GM21447 (cell line): ENCODE results near the gene EVL.

ENCODE experiments used
- ATAC-seq: cut with Tn5 transposase; IDR thresholded peaks from one replicate; pipeline ENCODE4 v1.9.1; 2021; ENCODE audit not compliant: unreplicated experiment

The EVL gene

DNA sequence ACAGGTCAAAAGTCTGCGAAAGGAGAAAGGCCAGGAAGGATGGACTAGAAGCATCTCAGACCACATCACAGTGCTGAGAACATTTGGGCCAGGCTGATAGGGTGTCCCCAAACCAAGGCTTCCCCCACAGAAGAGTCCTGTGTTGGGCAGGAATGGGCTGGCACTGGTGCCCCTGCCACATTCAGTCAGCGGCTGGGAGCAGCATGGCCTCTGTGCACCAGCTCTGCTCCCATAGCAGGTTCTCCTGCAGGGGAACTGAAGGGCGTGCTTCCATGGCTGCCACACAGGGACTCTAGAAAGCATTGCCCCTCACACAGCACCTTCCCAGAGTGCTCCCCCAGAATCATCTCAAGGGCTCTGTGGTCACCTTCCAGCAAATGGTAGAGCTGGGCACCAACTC lies 17.5 kb downstream of the EVL start:
- ATAC-seq: no peak

DNA sequence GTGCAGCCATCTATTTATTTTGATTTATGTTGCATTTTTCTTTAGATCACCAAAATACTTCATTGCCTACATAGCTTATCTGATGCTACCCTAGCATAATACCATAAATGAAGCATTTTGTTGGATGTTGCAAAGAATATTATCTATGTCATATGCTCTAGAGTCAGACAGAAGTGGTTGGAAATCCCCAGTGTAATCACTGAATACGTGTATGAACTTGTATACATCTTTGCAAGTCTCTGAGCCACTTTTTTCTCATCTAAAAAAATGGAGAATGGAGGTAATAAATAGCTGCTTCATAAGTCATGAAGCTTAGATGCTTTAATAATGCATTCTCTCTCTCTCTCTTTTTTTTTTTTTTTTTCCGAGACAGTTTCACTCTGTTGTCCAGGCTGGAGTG lies 18.5 kb downstream of the EVL start:
- ATAC-seq: no peak

DNA sequence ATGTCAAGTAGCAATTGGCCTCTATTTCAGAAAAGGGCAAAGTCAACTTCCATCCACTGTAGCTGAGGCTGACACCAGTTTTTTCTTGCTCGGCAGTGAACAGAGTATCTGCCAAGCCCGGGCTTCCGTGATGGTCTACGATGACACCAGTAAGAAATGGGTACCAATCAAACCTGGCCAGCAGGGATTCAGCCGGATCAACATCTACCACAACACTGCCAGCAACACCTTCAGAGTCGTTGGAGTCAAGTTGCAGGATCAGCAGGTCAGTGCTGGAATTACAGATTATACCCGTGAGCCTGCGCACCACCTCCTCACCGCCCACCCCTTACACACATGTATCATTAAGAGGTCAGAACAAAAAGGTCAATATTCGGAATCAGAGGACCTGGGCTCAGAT lies 19.4 kb downstream of the EVL start:
- no peak for ATAC-seq

DNA sequence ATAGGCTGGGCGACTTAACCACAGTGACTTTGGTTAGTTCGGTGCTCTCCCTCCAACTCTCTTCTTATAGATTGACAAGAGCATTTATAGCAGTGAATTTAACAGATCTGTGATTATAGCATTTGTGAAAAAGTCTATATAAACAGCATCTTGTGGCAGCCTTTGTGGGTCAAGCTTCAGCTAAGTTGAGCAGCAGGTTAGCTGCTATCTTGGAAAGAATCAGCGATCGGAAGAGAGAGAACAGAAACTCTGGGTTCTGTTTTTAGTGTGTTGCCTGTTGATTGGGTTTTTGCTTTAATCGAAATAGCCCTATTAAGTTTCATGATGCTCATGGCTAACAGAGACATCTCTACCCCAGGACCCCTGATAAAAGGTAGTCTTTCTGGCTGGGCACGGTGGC lies 20.2 kb downstream of the EVL start:
- no peak for ATAC-seq

DNA sequence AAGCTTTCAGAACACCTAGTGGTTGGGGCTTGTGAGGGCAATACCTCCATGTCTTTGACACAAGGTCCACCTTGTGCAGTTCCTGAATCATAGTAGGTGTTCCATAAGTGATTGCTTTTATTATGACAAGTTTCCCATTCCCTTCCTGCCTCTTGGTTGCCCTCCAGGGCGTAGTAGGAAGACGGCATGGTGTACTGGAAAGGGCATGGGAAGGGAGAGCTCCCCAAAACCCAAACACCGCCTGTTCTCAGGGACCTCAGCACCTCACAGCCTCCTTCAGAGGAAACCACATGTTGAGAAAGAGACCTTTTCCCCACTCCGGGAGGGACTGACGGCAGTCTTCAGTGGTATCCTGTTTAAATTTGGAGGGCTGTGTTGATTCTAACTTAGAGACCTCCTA lies 21.1 kb downstream of the EVL start:
- ATAC-seq: no peak

DNA sequence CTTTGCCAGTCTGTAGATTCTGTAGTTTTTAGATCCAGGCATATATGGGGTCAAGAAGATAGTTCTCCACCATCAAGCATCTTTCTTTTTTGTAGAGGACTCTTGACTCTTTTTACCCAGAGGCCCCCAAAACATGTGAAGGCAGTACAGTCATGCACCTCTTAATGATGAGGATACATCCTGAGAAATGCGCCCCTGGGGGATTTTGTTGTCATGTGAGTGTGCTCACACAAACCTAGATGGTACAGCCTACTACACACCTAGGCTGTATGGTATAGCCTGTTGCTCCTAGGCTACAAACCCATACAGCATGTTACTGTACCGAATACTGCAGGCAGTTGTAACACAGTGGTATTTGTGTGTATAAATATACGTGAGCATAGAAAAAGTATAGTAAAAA lies 23.0 kb downstream of the EVL start:
- no peak for ATAC-seq

DNA sequence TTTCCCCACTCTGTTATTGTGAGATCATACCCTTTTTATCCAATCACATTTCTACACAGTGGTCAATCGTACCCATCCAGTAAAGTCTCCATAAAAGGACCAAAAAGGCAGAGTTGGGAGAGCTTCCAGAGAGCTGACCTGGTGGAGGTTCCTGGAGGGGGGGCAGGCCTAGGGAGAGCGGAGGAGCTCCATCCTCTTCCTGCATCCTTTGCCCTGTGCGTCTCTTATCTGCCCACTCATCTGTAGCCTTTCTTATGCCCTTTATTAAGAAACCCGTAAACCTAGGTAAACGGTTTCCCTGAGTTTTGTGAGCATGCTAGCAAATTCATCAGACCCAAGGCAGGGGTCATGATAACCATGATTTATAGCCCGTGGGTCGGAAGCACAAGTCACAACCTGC lies 26.2 kb downstream of the EVL start:
- no peak for ATAC-seq

DNA sequence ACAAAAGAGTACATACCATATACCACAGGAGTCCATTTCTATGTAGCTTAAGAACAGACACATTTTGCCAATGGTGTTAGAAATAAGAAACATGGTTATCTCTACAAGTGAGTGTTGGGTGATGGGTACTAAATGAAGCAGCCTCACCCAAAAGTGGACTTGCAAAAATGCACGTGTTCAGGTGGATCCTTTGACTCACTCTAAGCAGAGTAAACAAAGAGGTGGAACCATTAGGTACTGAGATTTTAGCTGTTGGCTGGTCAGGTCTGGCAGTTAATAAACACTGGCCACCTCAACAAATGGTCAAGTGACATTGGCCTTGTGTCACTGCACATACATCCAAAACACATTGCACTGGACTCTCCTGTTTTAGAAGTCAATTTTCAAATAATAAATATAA lies 27.6 kb downstream of the EVL start:
- no peak for ATAC-seq

DNA sequence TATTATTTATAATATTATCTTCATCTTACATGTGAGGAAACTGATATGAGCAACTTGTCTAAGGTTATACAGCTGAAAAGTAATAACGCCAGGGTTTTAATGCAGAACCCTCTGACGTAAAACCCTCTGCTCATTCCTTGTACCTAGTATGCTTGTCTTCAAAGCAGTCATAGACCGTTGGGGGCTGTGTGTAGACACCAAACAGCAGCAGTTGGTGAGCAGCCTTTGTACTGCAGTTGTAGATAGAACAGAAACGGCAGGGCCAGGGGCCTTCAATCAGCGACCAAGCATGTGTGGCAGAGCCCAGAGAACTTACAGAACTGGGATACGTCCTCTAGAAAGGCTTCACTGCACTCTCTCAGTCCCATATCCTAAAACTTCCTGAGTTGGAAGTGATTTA lies 28.1 kb downstream of the EVL start:
- ATAC-seq: no peak

DNA sequence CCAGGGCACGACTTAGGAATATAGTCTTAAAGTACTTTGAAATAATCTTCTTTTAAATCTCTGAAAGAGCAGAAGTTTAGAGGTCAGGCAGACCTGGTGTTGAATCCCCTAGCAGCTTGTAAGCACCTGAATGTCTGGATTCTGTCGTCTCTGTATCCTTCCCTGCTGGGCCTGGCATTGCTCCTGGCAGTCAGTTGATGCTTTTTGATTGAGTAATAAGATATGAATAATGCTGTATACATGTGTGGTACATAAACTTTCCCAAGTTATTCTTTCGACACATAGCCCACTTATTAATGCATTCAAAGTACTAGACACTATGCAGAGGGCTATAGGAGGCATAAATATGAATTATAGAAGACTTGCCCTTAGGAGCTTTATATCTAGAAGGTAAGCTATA lies 31.4 kb downstream of the EVL start:
- no peak for ATAC-seq

DNA sequence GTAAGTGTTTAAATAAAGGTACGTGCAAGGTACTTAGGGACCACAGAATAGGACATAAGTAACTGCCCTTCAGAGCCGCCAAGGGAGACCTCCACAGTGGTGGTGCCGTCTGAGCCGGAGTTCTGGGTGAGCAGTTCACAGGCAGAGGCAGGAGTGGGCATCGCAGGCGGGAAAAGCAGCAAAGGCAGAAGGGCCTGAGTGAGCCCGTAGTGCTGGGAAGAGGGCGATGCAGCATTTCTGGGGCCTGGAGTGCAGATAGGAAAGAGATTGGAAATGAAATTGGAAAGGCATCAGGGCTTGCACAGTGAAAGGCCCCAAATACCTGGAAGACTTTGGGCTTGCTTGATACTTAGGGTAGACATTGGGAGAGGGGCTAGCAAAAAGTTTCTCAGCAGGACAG lies 32.9 kb downstream of the EVL start:
- no peak for ATAC-seq

DNA sequence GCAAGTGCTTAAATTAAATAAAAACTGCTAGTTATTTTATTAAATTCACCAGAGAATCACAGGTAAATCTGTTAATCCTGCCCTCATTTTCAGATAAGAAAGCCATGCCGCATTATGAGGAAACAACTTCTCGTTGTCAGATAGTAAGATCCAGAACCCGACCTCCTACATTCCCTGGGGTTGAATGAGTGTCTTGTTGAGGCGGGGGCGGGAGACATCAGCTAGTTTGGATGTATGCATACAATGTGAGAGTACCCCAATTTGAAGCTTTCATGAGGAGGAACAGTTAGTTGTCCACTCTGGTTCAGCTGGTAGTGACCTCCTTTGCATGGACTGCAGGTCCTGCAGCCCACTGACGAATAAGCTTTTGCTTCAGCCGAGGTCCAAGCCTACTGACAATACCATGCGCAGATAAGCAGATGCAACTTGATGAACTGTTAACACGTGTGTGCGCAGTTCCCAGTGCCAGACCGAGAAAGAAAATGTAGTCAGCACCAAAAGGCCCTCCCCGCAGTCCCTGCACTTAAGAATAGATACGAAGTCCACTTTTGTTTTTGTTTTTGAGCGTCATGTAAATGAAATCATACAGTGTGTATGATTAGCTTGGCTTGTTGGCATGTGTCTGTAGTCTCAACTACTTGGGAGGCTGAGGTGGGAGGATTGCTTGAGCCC lies 34.9 kb downstream of the EVL start:
- no peak for ATAC-seq

DNA sequence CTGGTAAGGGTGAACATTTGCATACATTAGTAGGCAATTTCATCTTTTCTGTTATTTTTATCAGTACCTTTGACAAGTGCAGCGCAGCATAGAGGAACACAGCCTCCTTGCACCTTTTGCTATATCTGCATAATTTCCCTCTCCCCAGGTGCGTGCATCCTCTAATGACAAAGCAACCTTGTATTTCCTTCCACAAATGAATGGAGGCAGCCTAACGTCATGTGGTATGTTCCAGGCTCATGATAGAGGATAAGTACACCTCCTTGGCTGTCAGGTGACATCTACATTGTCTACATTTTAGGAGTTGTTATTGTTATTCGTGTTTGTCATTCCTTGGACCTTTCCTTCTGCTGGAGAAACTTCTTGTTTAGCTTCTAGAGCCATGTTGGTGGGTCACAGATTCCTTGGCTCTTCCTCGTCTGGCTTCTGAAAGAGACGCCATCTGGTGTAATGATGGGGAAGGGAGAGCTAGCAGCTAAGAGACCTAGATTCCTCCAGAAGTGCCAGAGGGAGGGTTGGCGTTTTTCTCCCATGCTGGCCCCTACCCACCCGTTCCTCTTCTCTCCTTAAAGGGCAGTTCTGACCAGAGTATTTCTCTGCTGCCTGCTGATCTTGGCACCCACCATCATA lies 37.0 kb downstream of the EVL start:
- ATAC-seq: no peak

DNA sequence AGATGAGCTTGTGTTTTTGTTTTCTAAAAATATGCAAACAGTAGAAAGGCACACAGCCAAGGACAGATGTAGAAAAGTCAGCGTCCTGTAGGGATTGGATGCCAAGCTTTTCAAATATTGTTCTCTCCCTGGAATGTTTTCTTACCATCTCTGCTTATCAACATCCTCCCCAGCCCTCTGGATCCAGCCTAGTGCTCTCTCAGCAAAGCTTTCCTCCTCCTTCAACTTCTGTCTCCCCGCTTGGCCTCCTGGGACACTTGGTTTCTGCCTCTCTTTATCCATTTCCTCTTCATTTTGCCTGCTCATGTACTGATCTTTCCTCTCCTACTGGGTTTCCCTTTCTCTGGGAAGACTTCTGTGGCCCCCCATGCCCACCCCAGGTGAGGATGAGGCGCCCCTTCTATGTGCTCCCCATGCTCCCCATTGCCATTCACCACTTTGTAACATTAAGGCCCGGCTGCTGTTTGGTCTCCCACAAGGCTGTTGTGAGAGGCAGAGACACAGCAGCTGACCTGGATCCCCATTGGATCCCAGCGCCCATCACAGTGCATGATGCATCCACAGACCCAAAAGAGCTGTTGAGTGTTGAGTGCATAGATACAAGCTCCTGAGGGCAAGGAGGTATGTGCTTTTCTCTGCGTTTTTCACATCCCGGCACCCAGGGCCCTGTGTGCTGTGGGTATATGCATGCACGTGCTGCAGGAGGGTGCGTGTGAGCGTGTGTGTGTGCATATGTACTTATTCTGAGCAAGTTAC lies 38.2 kb downstream of the EVL start:
- ATAC-seq: no peak

DNA sequence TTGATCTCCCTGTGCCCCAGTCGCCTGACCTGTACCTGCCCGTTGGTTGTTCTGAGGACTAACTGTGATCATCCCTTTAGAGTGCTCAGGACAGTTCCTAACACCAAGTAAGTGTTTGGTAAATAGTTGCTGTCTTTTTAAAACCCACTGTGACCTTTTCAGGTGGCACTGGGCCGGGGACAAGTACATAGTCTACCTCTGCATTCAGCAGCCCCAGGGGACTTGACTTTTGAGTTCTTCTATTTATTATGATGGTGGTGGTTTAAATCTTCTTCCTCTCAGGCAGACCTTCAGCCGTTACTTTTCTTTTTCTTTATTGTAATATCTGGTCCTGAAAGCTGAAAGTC lies 38.8 kb downstream of the EVL start:
- no peak for ATAC-seq

DNA sequence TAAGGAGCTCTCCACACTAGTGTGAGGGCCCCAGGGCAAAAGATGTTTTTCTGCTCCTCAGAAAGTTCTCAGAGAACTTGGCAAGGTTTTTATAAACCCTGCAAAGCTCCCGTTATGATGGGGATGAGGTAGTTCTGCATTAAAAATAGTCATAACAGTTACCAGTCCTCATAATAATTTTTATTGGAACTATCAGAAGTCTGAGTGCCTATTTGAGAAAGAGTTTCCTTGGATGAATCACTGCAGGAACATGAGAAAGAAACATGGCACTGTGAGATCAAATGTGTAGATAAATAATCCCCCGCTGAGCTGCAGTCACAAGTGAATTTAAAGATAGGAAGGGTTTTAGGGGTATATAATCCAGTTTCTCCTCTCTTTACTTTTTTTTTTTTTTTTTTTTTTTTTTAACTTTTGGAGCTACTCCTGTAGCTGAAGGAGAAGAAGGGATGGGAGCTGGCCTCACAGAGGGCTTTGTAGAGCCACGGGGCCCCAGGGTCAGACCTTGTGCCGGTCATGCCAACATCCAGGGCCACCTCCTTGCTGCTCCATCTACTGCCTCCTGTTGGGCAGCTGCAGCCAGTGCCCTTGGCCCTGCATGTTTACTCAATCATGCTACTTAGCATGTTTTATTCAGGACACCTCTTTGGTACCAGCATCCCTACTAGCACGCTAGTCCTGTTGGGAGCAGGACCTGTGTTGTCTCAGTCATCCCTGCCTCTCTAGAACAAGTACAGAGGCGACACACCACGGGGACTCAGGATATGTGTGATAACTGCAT lies 39.5 kb downstream of the EVL start:
- ATAC-seq: no peak

DNA sequence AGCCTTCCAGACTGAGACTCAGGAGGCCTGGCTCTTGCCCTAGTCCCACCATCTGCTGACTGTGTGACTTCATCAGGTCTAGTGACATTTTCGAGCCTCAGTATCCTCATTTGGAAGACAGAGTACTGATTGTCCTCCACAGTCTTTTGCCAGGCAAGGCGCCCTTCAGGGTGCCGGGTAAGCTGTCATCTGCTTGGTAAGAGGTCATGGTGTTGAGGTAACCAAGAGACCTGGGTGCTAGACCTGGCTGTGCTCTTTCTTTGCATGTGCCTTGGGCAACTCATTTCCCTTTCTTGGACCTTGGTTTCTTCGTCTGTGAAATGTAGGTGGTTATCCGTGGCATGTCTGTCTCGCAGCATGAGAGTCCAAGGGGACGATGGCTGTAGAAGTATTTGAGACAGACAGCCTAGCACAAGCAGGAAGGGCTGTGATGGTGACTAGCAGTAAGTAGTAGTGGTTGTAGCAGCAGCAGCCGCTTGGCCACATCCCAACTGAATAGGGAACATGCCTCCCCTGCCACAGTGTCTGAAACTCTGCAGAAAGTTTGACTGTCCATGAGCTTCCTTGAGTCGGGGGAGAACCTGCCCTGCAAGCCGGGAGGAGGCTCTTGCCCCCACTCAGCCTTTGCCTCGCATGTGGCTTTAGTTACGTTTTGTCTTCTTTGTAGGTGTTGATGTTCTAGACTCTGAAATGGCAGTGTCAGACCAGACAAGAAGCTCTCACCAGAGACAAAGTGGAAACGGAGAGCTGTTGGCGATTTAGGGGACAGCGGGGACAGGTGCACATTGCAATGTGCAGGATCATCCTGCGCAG lies 40.3 kb downstream of the EVL start:
- no peak for ATAC-seq

DNA sequence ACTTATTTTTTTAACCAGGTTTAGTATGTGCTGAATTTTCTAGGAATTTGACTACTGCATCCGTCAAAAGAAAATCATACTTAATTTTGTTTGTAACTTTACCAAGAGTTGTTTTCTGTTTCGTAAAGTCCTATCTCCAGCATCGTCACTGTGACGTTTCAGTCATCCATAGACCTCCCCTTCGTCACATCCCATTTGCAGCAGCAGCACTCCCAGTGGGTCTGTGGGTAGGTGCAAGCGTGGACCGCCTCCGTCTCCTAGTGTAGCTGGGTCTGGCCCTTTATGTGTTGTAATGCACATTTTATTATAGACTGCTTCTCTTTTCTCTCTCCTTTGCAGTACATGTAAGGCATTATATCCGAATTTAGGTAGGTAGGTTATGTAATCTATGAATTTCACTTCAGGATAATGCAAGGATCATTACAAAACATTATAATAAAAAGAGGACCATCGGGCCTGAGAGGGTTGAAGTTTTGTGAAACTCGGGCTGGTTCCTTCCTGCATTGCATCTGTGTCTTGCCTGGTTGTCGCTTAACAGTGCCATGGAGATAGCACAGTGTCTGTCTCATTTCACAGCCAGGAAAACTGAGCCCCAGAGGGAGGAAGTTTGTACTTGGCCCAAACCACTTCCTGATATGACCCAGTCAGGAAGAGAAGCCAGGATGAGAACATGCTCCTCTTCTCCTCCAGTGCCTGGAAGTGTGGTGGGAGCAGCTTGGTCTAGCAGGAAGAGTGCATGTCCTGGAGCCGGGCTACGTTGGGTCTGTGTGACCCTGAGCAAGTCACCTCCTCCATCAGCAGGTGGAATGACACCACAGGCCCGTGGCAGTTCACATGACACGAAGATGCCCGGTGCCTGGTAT lies 41.3 kb downstream of the EVL start:
- ATAC-seq: no peak

DNA sequence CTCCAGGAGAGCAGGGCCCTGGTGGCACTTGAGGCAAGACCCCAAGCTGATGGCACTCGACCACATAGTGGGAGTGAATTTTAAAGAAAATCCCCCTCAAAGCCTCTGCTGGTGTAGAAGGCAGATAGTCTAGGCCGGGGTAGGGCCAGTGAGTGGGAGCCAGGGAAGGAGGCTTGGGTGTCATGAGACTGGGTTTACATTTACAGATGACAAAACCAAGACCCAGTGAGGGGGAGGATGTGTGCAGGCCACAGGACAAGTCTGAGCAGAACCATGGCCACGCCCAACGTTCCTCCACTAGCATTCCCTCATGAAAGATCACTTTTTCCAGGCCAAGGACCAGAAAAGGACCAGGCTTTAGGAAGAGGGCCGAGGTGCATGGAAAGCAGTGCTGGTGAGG lies 42.0 kb downstream of the EVL start:
- no peak for ATAC-seq
